G401.6 (cell line): ENCODE measurements around the gene KIAA0825.

Experiments used
- FAIRE-seq: peaks from 2 replicates; lab custom pipeline; 2012; peaks lifted over from hg19 to GRCh38; lab: Jason Lieb, UNC

Gene KIAA0825

DNA sequence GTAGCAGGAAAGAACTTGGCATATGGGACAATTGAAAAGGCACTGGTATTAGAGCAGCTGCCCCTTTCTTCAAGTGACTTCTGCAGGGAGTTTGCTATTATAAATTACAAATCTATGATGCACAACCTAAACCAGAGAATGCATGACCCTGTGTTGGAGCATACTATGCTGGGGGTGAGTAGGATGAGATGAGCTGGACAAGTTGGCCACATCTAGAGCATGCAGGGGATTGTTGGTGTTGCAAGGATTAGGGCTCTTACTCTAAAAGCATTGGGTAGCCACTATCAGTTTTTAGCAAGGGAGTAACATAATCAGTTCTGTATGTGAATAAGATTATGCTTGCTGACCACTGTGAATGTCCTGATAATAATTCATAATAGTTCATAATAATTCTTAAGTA, 186.7 kb downstream of the KIAA0825 start:
- no peak for FAIRE-seq

DNA sequence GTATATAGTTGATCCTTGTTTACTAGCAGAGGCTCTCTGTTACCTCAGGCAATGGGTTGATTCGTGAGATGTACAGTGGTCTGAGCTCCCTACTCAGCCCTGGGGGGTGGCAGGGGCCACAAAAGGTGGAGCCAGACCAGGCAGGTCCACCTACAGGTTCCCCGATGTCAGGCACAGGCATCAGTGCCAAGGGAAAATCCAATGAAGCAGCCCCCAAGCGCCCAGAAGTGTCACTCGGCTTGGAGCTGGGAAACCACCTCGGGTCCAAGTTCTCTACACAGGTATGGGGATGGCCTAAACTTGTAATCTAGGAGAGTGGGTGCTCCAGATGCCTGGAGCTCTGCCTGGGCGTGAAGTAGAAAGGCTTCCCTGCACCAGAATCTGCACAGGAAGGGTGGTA, 188.8 kb downstream of the KIAA0825 start:
- no peak for FAIRE-seq

DNA sequence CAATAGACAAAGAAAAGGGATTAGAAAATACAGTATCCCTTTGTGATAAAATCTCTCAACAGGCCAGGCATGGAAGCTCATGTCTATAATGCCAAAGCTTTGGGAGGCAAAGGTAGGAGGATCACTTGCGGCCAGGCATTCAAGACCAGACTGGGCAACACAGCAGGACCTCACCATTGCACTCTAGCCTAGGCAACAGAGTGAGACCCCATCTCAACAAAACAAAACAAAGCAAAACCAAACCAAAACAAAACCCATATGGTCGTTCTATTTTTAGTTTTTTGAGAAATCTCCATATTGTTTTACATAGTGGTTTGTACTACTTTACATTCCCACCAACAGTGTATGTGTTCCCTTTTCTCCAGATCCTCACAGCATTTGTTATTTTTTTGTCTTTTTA, 193.0 kb downstream of the KIAA0825 start:
- FAIRE-seq, result no peak

DNA sequence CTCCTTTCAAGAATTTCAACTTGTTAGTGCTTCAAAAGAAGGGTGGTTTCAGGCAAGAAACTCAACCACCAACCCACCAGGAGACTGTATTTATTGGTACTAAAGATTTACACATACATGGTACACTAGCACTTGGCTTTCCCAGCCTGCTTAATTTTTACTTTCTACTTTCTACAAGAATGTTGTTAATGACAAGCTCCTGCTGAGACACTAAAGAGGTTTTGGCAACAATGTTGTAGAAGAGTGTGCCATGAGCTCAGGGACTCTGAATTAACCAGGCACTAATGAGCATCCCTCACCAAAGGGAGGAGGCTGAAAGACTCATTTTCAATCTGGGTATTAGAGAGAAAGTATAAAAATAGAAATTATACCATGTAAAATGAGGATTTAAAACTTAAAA, 195.0 kb downstream of the KIAA0825 start:
- FAIRE-seq, result no peak

DNA sequence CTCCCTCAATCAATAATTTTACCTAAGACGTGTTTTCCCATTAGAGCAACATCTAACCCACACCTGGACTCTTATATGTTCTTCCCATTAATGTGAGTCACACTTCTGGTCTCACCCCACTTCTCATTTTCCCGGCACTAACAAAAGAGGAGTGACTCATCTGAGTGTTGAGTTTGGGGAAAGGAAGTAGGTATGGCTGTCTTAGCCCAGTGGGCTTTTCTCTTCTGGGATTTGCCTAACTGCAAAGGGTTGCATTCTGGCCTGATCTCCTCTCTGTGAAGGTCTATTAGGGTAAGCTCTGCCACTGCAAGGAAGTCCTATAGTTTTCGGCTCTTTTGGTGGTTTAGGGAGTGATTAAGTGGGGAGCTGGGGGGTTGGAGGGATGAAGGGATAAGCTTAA, 195.6 kb downstream of the KIAA0825 start:
- no peak for FAIRE-seq

DNA sequence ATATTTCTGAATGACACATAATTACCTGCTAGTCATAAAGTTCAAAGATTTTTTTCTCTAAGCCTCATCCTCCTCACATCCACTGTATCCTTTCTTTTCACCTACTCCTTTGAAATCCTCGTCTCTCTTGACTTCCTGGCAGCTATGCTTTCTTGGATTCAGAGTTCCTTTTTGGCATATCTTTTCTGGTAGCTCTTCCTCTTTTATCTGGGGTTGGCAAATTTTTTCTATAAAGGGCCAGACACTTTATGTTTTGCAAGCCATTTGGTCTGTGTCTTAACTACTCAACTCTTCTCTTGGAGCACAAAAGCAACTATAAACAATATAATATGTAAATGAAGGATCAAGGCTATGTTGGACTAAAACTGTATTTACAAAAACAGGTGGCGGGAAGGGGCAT, 197.5 kb downstream of the KIAA0825 start:
- no peak for FAIRE-seq

DNA sequence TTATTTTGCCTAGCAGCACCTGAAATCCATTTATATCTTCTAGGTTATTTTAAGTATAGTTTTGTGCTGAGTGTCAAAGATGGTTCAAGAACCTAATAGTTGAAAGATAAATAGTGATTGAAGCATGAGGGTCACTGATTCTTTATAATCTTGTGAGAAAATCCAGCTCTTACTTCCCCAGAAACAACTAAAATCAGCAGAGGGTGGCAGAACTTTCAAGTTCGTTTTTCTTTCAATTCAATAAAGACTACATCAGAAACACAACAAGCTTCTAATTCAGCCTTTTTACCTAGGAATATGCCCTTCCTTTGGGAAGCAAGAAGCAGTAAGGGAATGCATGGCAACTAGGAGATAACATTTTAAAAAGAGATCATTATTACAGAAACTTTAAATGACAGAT, 202.6 kb downstream of the KIAA0825 start:
- FAIRE-seq, result no peak

DNA sequence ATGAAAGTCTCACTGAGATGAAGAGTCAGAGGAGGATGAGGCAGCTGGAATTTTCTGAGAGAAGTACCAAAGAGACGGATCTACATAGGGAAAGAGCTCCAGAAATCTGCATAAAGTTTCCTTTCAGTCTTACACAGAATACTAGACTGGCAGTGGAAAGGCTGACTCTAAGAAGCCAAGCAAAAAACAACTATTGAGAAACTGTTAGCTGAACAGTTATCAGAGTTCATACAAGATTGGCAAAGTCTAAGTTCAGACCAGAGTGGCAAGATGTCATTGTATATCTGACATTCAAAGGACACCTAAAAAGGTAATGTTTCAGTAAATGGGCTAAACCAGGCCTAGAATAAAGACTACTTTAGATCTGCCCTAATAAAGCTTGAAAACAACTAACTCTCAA, 209.0 kb downstream of the KIAA0825 start:
- FAIRE-seq, result no peak

DNA sequence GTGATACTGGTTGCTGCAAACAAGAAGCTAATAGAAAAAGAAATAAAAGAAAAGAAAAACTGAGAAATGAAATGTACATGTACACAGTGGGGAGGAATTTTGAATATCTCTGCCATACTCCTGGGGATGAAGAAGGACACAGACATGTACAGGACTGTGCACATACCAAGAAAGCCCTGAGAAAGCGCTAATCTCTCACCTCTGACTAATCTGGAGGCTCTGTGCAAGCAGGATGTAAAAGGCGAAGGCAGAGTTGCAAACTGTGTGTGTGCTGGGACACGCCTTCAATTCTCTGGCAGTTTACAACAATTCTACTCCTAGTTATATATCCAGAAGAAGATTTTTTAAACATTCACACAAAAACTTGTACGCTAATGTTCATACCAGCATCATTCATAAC, 211.4 kb downstream of the KIAA0825 start:
- FAIRE-seq, result no peak

DNA sequence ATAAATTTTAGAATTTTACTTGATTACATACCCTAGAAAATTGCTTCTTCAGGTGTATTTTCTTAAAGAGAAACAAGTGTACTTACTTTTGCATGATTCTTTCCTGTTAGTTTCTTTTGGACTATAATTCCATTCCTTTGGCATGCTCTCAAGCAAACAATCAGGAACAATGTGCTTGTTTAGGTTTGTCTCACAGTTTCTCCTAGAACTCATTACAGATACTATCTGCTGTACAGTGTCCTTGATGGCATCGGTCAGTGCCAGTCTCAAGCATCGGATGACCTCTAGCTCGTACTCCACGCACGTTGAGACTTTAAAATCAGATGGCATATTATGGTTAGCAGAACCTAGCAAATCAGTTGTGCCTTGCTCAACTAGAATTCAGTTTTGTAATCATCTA, 214.9 kb downstream of the KIAA0825 start:
- no peak for FAIRE-seq

DNA sequence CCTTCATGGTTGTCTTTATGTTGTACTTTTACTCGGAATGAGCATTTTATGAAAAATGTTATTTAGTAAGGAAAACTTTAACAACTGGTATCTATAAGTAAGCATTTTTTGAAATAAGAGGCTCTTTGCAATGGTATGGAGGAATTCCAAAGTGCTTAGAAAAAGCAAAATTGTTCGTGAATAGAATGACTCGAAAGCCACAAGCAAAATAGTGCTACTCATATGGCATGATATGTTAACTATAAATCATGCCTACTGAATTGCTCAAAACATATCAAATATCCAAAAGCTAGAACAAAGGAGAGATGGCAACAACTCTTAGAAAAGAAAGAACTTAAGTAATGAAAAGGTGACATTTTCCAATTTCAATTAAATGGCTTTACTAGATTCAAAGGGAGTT, 216.3 kb downstream of the KIAA0825 start:
- FAIRE-seq, result no peak

DNA sequence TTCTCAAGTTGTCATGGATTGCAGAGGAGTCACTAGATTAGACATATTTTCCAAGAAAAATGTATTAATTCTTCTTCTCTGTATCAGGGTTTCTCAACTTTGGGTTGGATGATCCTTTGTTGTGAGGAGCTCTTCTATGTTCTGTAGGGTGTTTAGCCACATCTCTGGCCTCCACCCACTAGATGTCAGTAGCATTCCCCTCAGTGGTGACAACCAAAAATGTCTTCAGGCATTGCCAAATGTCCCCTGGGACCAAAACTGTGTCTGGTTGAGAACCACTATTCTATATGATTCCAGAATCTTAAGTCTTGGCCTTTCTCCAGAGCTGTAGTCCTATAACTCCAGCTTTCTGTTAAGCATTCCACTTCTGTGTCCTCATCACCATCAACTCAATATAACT, 220.9 kb downstream of the KIAA0825 start:
- FAIRE-seq, result no peak

DNA sequence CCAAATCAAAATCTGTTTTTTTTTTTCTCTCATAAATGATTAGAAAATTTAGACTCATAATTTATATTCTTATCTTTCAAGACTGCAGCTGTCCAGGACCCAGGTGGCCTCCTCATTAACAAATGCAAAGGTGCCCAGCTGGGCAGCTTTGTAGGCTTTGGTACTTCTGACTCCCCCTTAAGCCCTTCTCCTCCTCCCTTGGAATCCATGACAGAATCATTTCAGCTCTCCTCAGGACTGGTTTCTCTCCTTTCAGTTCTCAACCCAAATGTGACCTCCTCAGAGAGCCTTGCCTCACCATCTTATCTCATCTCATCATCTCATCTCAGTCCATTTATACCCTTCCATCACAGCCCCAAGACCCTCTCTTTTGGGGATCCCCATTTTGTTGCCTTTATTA, 221.7 kb downstream of the KIAA0825 start:
- FAIRE-seq, result no peak

DNA sequence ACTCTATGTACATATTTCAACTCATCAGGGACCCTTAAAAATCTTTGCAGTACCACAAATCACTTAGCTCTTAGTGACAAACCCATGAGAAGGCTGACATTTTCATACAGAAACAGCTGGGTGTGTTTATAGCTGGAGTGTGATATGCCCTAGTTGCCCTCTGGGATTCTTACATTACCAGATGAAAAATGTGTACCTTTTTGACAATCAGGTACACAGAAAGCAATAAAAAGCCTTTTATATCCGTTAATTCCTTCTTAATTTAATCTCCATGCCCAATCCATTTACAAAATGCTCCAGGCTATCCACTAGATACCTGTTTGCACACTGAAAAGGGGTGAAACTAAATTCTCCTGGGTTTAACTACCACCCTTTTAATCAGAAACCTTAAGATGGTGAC, 222.9 kb downstream of the KIAA0825 start:
- no peak for FAIRE-seq

DNA sequence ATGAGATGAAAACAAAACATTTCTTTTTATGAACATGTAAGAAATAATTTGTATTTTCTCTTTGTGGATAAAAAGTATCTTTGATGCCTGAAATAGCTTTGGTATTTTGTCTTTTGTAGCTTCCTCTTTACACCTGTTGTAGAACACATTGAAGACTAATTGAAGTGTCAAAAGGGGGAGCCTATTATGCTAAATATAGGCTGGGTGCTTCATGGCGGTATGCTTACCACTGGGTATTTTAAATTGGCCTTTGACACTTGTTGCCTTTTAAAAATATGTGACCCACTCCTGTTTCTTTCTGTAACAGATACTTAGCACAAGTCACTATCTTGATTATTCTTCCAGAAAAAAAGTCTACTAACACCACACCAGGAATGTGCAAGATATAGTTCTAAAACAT, 226.4 kb downstream of the KIAA0825 start:
- no peak for FAIRE-seq

DNA sequence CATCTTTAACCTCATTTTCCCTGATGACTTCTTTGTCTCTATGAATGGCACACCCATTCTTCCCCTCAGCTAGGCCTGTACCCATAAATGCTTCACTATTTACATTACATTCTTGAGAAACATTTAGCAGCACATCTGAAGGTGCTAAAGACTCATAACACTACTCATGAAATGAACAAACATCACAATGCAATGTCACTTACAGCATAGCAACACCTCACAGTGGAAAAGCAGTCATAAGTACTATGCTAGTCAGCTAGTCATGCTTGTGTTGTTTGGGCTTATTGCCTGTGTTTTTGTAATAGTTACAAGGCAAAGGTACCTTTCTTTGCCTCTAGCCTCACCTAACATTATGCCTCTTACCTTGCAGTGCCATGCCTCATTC, 228.9 kb downstream of the KIAA0825 start:
- FAIRE-seq, result no peak

DNA sequence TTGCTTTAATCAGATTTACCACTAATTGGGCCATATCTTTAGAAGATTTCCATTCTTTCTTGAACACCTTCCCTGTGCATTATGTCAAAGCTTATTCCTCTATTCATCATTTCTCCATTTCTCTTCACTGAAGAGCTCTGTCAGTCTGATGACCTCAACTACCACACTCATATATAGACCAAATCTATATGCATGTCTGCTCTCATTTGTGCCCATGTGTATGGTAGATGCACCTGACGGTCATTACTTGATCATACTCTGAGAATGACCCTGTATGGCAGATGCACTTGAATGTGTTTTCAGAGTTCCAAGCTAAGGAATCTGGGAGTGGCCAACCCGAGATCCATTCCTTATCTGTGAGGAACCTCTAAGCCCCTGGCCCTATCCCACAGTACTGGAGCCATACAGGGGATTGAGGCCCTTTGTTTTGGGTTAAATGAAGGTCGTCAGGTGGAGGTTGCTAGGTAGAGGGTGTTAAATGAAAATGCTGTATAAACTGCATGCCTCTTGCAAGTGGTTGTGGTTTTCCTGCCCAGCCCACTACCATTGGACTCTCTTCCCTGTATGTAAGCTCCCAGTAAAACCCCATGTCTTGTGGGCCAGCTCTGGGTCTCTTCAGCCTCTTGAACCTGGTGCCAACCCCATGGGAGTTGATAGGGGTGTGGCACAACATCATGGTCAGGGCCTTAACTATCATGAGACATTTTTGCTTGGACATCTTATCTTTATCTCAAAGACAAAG, 229.5 kb downstream of the KIAA0825 start:
- FAIRE-seq, result no peak

DNA sequence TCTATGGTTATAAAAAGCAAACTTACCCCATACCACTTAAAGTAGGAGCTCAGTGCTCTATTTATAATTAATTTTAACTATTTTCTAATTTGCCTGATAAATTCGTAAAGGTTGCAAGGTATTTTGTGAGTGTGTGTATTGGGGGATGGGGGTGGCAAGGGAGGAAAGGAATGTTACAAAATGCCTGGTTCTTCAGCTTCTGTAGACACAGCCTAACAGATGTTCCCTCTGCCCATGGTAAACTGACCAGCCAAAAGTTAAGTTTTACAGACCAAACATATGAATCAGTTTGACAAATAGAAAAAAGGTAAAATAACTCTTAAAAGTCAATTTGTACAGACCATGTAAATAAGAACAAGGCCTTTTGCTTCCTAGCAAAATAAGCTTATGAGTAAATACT, 232.6 kb downstream of the KIAA0825 start:
- no peak for FAIRE-seq

DNA sequence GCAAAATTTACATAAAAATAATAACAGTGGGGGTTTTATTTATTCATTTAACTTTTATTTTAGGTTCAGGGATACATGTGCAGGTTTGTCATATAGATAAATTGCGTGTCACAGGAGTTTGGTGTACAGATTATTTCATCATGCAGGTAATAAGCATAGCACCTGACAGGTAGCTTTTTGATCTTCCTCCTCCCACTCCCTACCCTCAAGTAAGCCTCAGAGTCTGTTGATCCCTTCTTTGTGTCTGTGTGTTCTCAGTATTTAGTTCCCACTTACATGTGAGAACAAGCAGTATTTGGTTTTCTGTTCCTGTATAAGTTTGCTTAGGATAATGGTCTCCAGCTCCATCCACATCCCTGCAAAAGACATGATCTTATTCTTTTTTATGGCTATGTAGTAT, 240.3 kb downstream of the KIAA0825 start:
- no peak for FAIRE-seq

DNA sequence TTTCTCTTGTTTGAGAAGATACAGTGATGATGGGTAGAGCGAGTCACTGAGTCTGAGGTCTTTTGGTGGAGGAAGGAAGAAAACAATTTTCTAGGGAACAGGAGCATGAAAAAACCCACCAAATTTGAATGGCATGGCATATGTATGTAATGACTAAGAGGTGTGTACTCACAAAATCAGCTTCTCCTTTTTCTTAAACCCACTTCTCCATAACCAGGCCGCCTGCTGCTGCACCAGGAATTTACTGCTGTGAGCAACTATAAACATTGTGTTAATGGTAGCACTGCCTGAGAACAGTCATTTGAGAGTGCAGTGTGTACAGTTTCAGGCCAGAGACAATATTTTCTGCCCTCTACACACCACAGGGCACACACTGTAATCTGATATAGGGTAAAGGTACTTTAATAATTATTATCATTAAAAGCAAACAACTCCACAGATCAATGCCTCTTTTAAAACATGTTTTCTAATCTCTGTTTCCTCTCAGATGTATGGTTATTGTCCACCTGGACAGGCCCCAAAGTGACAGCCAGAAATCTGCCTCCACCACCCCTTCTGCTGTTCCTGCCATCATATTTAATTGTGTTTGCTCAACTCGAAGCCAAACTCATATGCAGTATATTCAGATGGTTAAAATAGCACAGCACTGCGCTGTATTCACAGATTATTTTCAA, 241.6 kb downstream of the KIAA0825 start:
- no peak for FAIRE-seq

DNA sequence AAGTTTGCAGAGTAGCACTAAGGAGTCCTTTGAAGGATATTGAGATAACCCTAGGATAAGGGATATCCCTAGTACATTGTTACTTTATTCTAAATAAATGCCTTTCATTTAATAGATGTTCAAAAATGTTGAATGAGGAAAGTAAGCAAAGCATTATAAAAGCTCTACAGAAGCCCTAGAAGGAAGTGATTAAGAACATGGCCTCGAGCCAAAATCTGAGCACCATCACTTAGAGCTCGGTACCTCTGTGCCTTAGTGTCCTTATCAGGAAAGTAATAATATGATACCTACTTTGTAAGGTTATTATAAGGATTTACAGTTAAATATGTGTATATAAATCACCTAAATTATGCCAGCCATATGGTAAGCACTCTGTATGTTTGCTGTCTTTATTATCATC, 242.6 kb downstream of the KIAA0825 start:
- FAIRE-seq, result no peak

DNA sequence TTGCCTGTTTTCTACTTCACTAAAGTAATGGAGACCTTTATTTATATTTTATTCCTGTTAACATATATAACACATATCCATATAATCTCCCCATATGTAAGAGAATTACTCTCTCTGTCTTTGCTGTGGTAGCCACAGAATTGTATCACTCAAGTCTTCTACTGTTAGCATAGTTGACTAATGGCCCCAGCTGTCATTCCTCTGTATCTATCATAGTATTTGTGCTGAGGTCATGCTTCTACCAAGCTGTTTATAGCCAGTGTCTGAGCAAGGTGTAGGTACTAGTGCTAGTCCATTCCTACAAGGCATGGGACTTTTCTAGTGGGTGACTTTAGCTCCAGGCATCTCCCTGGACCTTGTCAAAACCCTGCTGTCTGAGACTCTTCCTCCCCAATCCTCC, 244.1 kb downstream of the KIAA0825 start:
- no peak for FAIRE-seq

DNA sequence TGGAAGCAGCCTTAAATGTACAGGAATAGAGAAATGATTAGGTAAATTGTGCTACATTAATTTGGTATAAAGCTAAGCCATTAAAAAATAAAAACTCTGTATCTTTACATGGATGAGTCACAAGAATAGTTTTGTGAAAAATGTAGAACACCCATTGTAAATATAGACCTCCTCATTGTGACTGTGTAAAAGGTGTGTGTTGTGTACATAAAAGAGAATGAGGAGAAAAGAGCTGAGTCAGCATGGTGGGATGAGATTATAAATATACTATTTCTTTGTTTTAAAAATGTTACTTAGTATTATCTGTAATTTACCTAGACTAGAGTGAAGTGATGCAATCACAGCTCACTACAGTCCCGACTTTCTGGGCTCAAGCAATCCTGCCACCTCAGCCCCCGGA, 250.5 kb downstream of the KIAA0825 start:
- no peak for FAIRE-seq

DNA sequence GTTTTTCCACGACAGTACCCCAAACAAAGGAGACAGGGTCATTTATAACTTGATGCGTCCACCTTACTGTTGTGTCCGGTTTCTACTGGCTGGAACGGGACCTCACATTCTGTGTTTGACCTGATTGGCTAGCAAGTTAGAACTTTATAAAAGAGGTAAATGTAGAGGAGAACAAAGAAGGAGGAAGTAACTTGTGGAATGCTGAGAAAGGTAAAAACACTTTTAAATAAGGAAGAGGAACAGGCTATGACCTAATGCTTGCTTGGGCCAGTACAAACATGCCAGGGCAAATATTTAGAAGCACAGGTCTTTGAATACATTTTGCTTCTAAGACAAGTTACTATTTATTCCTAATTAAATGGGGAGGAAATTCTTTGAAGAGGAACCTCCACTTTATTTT, 251.6 kb downstream of the KIAA0825 start:
- FAIRE-seq, result no peak
